ENCODE data around the gene WWC2.

The WWC2 gene

DNA sequence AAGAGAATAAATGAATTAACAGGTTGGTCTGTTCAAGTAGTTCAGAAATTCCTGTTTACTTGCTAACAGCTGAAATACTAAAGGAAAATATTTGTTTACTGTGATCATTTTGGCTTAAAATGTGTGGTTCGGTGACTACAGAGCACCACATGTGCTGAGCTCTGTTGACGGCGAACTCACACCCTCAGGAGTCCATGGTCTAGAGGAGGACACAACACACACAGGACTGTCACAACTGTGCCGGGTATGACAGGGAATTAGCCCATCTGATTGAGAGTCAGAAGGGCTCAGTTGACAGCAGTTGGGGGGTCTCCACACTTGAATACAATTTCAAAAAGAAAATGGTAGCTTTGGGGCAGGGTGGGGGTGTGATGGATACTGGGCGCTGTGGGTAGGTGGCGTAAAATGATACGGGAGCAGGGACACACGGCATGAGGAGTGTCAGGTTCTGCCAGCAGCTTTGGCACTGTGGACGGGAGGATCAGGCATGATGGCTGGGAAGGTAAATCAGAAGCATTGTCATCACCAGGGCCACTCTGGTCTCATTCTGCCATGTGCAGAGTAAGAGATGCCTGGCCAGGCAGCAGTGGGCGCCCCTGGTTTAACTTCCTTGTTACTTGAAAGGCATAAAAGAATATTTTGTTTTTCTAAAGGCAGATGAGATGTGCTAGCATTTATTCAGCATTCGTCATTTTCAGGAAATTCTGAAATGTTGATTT, 187.7 kb downstream of the WWC2 start:
- no peak for TF ChIP-seq CTCF (conservative IDR thresholded peaks at IDR 0.05; ENCODE audit: low read depth, low read length)
- no peak overlapping the region for H3K4me3 ChIP-seq (ENCODE audit: low read length)
- no peak for DNase-seq (ENCODE audit: low read depth)

DNA sequence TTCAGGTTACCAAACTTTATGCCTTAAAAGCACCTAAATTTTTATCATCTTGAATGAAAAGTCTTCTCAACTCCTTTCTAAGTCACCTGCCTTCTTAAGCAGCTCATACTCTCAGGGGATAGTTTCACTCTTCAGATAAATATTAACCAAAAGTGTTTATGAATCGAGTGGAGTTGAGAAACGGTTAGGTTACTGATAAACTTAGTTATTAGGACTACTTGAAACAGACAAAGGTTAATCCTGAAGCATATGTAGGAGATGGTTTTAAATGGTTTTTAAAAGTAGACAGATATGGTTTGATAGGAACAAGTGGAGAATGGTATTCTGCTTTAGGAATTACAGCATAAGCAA, 188.2 kb downstream of the WWC2 start:
- no peak overlapping the region for H3K4me3 ChIP-seq (ENCODE audit: low read length)
- no peak for DNase-seq (ENCODE audit: low read depth)

GRCh38 chr4:183287677-183288076, 188.6 kb downstream of the WWC2 start:
- H3K4me3 ChIP-seq (ENCODE audit: low read length) = no peak overlapping the region
- no peak for DNase-seq (ENCODE audit: low read depth)
- no peak for TF ChIP-seq CTCF (conservative IDR thresholded peaks at IDR 0.05; ENCODE audit: low read depth, low read length)

More for the DNA sequence above, 188.2 kb downstream of the WWC2 start:
- no peak for TF ChIP-seq CTCF (conservative IDR thresholded peaks at IDR 0.05; ENCODE audit: low read depth, low read length)

DNA sequence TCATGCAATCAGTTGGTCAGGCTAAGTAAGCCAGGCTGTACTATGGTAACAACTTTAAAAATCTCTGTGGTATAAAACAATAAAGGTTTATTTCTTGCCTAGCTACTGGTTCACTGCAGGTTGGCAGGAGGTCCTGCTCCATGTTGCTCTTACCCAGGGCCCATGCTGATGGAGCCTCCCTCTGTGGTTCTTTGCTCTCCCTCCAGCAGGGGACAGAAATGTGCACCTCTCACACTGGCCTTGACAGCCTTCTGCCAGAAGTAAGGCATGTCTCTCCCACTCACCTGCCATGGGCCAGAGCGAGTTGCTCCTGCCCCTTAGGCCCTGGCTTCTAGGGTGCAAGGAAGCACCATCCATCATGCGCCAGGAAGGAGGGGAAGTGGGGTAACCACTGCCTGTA, 189.9 kb downstream of the WWC2 start:
- no peak for TF ChIP-seq CTCF (conservative IDR thresholded peaks at IDR 0.05; ENCODE audit: low read depth, low read length)
- no peak overlapping the region for H3K4me3 ChIP-seq (ENCODE audit: low read length)
- DNase-seq (ENCODE audit: low read depth) = no peak

- H3K4me3 ChIP-seq (ENCODE audit: low read length) = no peak overlapping the region
- no peak for TF ChIP-seq CTCF (conservative IDR thresholded peaks at IDR 0.05; ENCODE audit: low read depth, low read length)
- DNase-seq (ENCODE audit: low read depth) = no peak
Observed at GRCh38 chr4:183289688-183290087, 190.6 kb downstream of the WWC2 start.

GRCh38 chr4:183291070-183291469, 192.0 kb downstream of the WWC2 start:
- no peak for DNase-seq (ENCODE audit: low read depth)
- no peak overlapping the region for H3K4me3 ChIP-seq (ENCODE audit: low read length)
- TF ChIP-seq CTCF (conservative IDR thresholded peaks at IDR 0.05; ENCODE audit: low read depth, low read length) = no peak

GRCh38 chr4:183295711-183296110, 196.7 kb downstream of the WWC2 start:
- no peak overlapping the region for H3K4me3 ChIP-seq (ENCODE audit: low read length)
- no peak for DNase-seq (ENCODE audit: low read depth)
- no peak for TF ChIP-seq CTCF (conservative IDR thresholded peaks at IDR 0.05; ENCODE audit: low read depth, low read length)
